Measurements from ENCODE around the gene ADGRG3. TPM values are rescaled to one million over a fixed set of nuclear protein-coding genes. Genes with fewer than 3 reads are reported as not detected.

ADGRG3 gene
- total RNA-seq, 1 donor from 2014 or later, result 0.36 TPM

DNA sequence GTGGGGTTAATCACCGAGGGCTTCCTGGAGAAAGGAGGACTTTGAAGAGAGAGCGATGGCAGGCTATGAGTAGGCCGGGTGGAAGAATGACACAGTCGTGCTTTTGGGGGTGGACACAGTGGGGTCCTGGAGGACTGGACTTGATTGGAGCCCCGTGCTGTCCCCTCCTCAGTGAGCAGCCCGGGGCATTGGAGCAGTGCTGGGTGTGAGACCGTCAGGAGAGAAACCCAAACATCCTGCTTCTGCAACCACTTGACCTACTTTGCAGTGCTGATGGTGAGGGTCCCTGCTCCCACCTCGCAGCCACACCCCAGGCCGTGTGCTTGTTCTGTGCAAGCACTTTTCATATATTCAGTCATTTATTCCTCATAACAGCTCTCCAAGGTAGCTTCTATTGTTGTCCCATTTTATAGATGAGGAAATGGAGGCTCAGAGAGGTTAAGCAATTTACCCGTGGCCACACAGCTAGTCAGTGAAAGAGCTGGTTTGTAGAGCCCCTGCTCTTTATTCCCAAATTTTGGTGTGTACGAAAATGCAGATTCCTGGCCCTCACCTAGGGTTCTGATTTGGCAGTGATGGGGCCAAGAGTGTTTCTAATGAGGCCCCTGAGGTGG, 11.7 kb upstream of the ADGRG3 start:
- Histone ChIP-seq H3K27me3 (ENCODE audit: low read depth) (peaks cover 3% of the 10 kb centered on the region), H3K4me3 (no peak overlapping the region), H3K36me3 (peaks cover 22% of the 10 kb centered on the region), H3K9me3 (replicated peaks) (no peaks in the 10 kb centered on the region), H3K27ac (replicated peaks) (no peak overlapping the region), H3K4me1 (peaks cover 15% of the 10 kb centered on the region)
- no peak for DNase-seq
- no peak for TF ChIP-seq CTCF (IDR thresholded peaks at IDR 0.05; ENCODE audit: borderline replicate concordance)
- intact Hi-C loops (cut with micrococcal nuclease), result loop anchor here (10.0 kb wide), 1 partner anchor 52 kb away; no protein-coding TSS in a partner anchor

GRCh38 chr16:57657228-57657627, 10.9 kb upstream of the ADGRG3 start:
- H3K4me1 ChIP-seq, result peaks cover 15% of the 10 kb centered on the region
- intact Hi-C loops (cut with micrococcal nuclease), result loop anchor here (10.0 kb wide), 1 partner anchor 52 kb away; no protein-coding TSS in a partner anchor
- TF ChIP-seq CTCF (IDR thresholded peaks at IDR 0.05; ENCODE audit: borderline replicate concordance), result no peak
- no peak for DNase-seq
- H3K9me3 ChIP-seq (replicated peaks), result no peaks in the 10 kb centered on the region
- no peak overlapping the region for H3K4me3 ChIP-seq
- peaks cover 3% of the 10 kb centered on the region for H3K27me3 ChIP-seq (ENCODE audit: low read depth)
- no peak overlapping the region for H3K27ac ChIP-seq (replicated peaks)
- H3K36me3 ChIP-seq, result peaks cover 24% of the 10 kb centered on the region

DNA sequence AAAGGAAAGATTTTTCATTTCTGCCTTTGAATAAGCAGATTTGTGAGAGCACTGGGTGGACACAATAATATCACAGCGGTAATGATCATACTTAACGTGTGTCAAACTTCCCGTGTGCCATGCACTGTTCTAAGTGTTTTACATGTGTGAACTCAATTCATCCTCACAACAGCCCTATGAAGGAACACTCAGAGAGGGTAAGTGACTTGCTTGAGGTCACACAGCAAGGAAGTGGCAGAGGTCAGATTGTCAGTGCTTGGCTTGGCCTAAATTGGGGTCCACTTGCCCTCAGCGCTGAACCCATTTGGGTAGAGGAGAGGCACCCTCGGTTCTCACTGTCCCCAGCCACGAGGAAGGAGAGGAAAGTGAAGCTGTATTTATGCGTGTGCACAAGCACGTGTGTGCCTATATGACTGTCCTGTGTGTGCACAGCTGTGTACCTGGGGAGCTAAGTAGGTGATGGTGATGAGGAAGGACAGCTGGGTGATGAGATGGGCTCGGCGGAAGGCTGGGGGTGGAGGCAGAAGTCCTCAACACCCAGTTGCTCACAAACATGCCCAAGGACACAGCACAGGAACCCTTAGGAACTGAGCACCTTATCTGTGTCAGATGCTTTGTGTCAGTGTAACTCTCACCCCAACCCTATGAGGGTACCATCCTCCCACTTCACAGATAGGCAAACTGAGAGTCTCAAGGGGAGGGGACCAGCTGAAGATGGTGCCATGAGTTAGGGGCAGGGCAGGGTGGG, 9.8 kb upstream of the ADGRG3 start:
- H3K27me3 ChIP-seq (ENCODE audit: low read depth), result no peaks in the 10 kb centered on the region
- DNase-seq, result no peak
- intact Hi-C loops (cut with micrococcal nuclease), result loop anchor here (10.0 kb wide), 1 partner anchor 54 kb away; no protein-coding TSS in a partner anchor
- peaks cover 8% of the 10 kb centered on the region for H3K4me1 ChIP-seq
- no peak overlapping the region for H3K27ac ChIP-seq (replicated peaks)
- H3K4me3 ChIP-seq, result no peak overlapping the region
- no peak for TF ChIP-seq CTCF (IDR thresholded peaks at IDR 0.05; ENCODE audit: borderline replicate concordance)
- H3K36me3 ChIP-seq, result peaks cover 25% of the 10 kb centered on the region
- H3K9me3 ChIP-seq (replicated peaks), result no peaks in the 10 kb centered on the region

- no peak for DNase-seq
- TF ChIP-seq CTCF (IDR thresholded peaks at IDR 0.05; ENCODE audit: borderline replicate concordance), result no peak
- H3K27ac ChIP-seq (replicated peaks), result no peak overlapping the region
- H3K36me3 ChIP-seq, result peaks cover 25% of the 10 kb centered on the region
- H3K4me1 ChIP-seq, result peaks cover under 1% of the 10 kb centered on the region
- H3K4me3 ChIP-seq, result no peak overlapping the region
- H3K27me3 ChIP-seq (ENCODE audit: low read depth), result no peaks in the 10 kb centered on the region
- H3K9me3 ChIP-seq (replicated peaks), result no peaks in the 10 kb centered on the region
- intact Hi-C loops (cut with micrococcal nuclease), result loop anchor here (10.0 kb wide), 1 partner anchor 54 kb away; no protein-coding TSS in a partner anchor
Measured at GRCh38 chr16:57658878-57659674, 9.0 kb upstream of the ADGRG3 start.

DNA sequence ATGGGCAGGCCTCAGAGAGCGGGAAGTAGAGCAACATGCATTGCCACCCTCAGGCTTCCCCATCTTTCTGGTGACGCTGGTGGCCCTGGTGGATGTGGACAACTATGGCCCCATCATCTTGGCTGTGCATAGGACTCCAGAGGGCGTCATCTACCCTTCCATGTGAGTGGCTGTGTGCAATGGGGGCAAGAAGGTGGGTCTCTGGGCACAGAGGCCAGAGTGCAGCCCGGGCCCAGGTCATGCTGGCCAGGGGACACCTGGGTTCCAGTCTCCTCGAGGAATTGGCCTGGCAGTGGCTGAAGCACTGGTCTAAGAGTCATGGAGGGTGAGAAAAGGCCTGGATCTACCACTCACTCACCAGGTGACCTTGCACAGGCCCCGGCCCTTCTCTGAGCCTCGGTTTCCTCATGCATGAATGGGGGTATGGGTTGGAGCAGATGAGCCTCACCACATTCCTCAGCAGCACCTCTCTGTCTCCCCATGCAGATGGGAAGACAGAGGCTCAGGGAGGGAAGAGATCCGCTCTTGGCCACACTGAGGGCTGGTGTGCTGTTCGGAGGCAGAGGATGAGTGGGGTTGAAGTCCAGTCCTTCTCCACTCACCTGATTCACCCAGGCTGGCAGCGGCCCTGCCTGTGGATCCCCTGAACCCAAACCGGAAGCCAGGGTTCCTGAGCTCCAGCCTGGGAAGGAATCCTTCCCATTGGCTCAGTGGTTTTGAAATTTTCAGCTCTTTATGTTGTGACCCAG, 7.2 kb upstream of the ADGRG3 start:
- peaks cover 25% of the 10 kb centered on the region for H3K36me3 ChIP-seq
- no peak for TF ChIP-seq CTCF (IDR thresholded peaks at IDR 0.05; ENCODE audit: borderline replicate concordance)
- no peaks in the 10 kb centered on the region for H3K4me1 ChIP-seq
- no peak overlapping the region for H3K27ac ChIP-seq (replicated peaks)
- no peaks in the 10 kb centered on the region for H3K9me3 ChIP-seq (replicated peaks)
- intact Hi-C loops (cut with micrococcal nuclease), result no loop called here
- no peak overlapping the region for H3K4me3 ChIP-seq
- DNase-seq, result no peak
- no peaks in the 10 kb centered on the region for H3K27me3 ChIP-seq (ENCODE audit: low read depth)

Data from left ventricle myocardium inferior (tissue), 1 donor.